ENCODE data around the gene SLC25A29. TPM values are rescaled to one million over a fixed set of nuclear protein-coding genes. Genes with fewer than 3 reads are reported as not detected.

Gene SLC25A29
- total and polyA plus RNA-seq, 8 donors = 9.0 to 174 (median 28.2) TPM

DNA sequence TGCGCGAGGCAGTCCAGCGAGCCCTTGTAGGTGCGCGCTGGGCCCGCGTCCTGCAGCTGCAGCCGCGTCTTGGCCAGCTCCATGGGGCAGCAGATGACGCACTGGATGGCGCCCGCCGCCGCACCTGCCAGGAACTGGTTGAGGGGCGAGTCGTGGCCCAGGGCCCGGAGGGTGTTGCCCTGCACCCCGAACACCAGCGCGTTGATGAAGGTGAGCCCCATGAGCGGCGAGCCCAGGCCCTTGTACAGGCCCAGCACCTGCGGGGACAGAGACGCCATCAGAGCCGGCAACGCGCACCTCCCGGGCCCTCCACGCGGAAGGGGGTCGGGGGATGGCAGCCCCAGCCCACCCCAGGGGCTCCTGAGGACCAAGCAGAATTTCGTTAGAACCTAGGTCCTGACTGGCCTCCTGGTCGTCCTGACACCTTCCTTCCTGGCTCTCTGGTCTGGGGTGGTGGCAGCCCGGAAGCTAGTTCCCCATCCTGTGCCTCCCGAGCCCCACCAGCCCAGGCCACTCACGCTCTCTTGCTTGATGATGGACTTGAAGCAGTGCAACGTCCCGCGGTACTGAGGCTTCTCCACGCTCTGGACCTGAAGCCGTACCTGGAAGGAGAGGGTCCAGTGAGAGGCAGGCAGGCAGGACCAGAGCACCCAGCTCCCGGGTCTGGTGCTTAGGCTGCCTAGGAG lies 13.3 kb downstream of the SLC25A29 start:
- Histone ChIP-seq H3K4me3 (no peak overlapping the region), H3K27me3 (no peaks in the 10 kb centered on the region), H3K36me3 (peaks cover 17 to 34% (median 28%) of the 10 kb centered on the region in 4 donors), H3K27ac (no peak overlapping the region), H3K9me3 (no peaks in the 10 kb centered on the region), H3K4me1 (peaks cover 14 to 40% (median 26%) of the 10 kb centered on the region in 4 donors)
- DNase-seq = no peak
- 94 to 96% (median 95%) methylated on average over 6 to 42 of the region's 42 CpGs for WGBS, 5 donors
- intact Hi-C loops (cut with DNase I; ENCODE audit: low total_unique reads) = no loop called here
- no peak for TF ChIP-seq POLR2AphosphoS5 (IDR thresholded peaks at IDR 0.05)
- TF ChIP-seq POLR2A (IDR thresholded peaks at IDR 0.05) = no peak
- TF ChIP-seq EP300 (IDR thresholded peaks at IDR 0.05) = no peak
- TF ChIP-seq CTCF (IDR thresholded peaks at IDR 0.05) = no peak

- DNase-seq = no peak
- Histone ChIP-seq H3K36me3 (peaks cover 17 to 34% (median 28%) of the 10 kb centered on the region in 4 donors), H3K4me1 (peaks cover 8 to 34% (median 21%) of the 10 kb centered on the region in 4 donors), H3K4me3 (no peak overlapping the region), H3K27me3 (no peaks in the 10 kb centered on the region), H3K9me3 (no peaks in the 10 kb centered on the region), H3K27ac (no peak overlapping the region)
- 95 to 98% (median 96%) methylated on average over 33 to 61 of the region's 61 CpGs for WGBS, 5 donors
- intact Hi-C loops (cut with DNase I; ENCODE audit: low total_unique reads) = no loop called here
- TF ChIP-seq CTCF (IDR thresholded peaks at IDR 0.05) (no peak), EP300 (IDR thresholded peaks at IDR 0.05) (no peak), POLR2A (IDR thresholded peaks at IDR 0.05) (no peak), POLR2AphosphoS5 (IDR thresholded peaks at IDR 0.05) (no peak)
Observed at GRCh38 chr14:100292301-100292775, 13.9 kb downstream of the SLC25A29 start.

GRCh38 chr14:100291305-100292075 lies 14.8 kb downstream of the SLC25A29 start:
- no peak overlapping the region for H3K4me3 ChIP-seq
- peaks cover 0 to 28% (median 14%) of the 10 kb centered on the region in 4 donors for H3K4me1 ChIP-seq
- intact Hi-C loops (cut with DNase I; ENCODE audit: low total_unique reads) = no loop called here
- H3K36me3 ChIP-seq = peaks cover 17 to 34% (median 28%) of the 10 kb centered on the region in 4 donors
- H3K27me3 ChIP-seq = no peaks in the 10 kb centered on the region
- 79 to 92% (median 92%) methylated on average over 6 to 13 of the region's 13 CpGs for WGBS, 5 donors
- TF ChIP-seq POLR2A (IDR thresholded peaks at IDR 0.05) (no peak), EP300 (IDR thresholded peaks at IDR 0.05) (no peak), CTCF (IDR thresholded peaks at IDR 0.05) (no peak), POLR2AphosphoS5 (IDR thresholded peaks at IDR 0.05) (no peak)
- no peak for DNase-seq
- no peak overlapping the region for H3K27ac ChIP-seq
- H3K9me3 ChIP-seq = no peaks in the 10 kb centered on the region

DNA sequence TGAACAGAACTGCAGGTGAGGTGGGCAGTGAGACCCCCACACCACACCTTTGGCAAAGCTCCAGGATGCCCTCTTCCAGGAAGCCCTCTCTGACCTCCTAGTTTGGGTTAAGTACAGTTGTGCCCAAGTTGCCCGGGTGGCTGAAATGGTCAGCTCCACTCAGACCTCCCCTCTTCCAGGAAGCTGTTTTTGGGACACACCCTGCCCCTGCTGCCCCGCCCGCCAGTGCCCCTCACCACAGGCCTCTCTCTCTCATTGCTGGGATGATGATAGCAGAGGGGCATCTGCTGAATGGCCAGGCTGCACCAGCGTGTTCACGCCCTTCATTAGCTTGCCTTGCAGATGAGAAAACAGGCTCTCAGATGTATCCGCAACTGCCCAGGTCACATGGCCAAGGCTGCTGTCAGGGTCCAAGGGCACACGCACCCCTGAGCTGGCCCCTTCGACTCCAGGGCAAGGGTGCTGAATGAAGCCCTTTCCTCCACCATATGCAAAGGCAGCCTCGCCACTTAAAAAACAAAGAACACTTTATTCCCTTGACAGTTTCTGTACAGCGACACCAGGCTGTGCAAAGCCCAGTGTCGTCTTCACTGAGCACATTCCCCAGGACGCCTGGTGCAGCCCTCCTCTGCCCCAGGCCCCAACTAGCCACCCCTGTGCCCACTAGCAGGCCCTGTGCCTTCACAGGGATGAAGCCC lies 15.5 kb downstream of the SLC25A29 start:
- Histone ChIP-seq H3K4me1 (peaks cover 2 to 28% (median 12%) of the 10 kb centered on the region in 4 donors), H3K4me3 (no peak overlapping the region), H3K9me3 (no peaks in the 10 kb centered on the region), H3K36me3 (peaks cover 17 to 34% (median 28%) of the 10 kb centered on the region in 4 donors), H3K27me3 (no peaks in the 10 kb centered on the region), H3K27ac (no peak overlapping the region)
- DNase-seq = no peak
- intact Hi-C loops (cut with DNase I; ENCODE audit: low total_unique reads) = no loop called here
- no peak for TF ChIP-seq POLR2A (IDR thresholded peaks at IDR 0.05)
- no peak for TF ChIP-seq EP300 (IDR thresholded peaks at IDR 0.05)
- no peak for TF ChIP-seq CTCF (IDR thresholded peaks at IDR 0.05)
- no peak for TF ChIP-seq POLR2AphosphoS5 (IDR thresholded peaks at IDR 0.05)
- WGBS, 5 donors = 81 to 88% (median 86%) methylated on average over 6 to 12 of the region's 12 CpGs

All from stomach (tissue), 9 donors.